ENCODE data around the gene CD8B.

CD8B gene

GRCh38 chr2:86782748-86783147 lies 78.9 kb downstream of the CD8B start:
- TF ChIP-seq MAX (IDR thresholded peaks at IDR 0.05), result no peak
- TF ChIP-seq RAD21 (IDR thresholded peaks at IDR 0.05; ENCODE audit: low read depth), result no peak
- no peak for TF ChIP-seq TCF12 (IDR thresholded peaks at IDR 0.05; ENCODE audit: low read depth)

- no peak for TF ChIP-seq EP300 (IDR thresholded peaks at IDR 0.05; ENCODE audit: borderline replicate concordance)
- TF ChIP-seq CREB1 (IDR thresholded peaks at IDR 0.05; ENCODE audit: low read depth), result no peak
- TF ChIP-seq TCF12 (IDR thresholded peaks at IDR 0.05; ENCODE audit: low read depth), result no peak
- TF ChIP-seq MAX (IDR thresholded peaks at IDR 0.05), result no peak
- no peak for TF ChIP-seq EGR1 (IDR thresholded peaks at IDR 0.05)
- TF ChIP-seq FOXM1 (IDR thresholded peaks at IDR 0.05; ENCODE audit: borderline replicate concordance, low read depth), result no peak
Observed at GRCh38 chr2:86781363-86781762, 80.3 kb downstream of the CD8B start.

GRCh38 chr2:86779971-86780370 lies 81.7 kb downstream of the CD8B start:
- no peak for TF ChIP-seq NFIC (IDR thresholded peaks at IDR 0.05)
- TF ChIP-seq CEBPB (IDR thresholded peaks at IDR 0.05), result no peak
- TF ChIP-seq EGR1 (IDR thresholded peaks at IDR 0.05), result no peak
- no peak for TF ChIP-seq TEAD4 (IDR thresholded peaks at IDR 0.05)
- TF ChIP-seq MAX (IDR thresholded peaks at IDR 0.05), result no peak

GRCh38 chr2:86778957-86779356 lies 82.7 kb downstream of the CD8B start:
- TF ChIP-seq CEBPB (IDR thresholded peaks at IDR 0.05), result no peak
- TF ChIP-seq YY1 (IDR thresholded peaks at IDR 0.05; ENCODE audit: low read depth), result no peak
- TF ChIP-seq CREB1 (IDR thresholded peaks at IDR 0.05; ENCODE audit: low read depth), result no peak
- no peak for TF ChIP-seq RAD21 (IDR thresholded peaks at IDR 0.05; ENCODE audit: low read depth)
- no peak for TF ChIP-seq TCF12 (IDR thresholded peaks at IDR 0.05; ENCODE audit: low read depth)
- TF ChIP-seq EP300 (IDR thresholded peaks at IDR 0.05; ENCODE audit: borderline replicate concordance), result no peak
- TF ChIP-seq TEAD4 (IDR thresholded peaks at IDR 0.05), result no peak
- no peak for TF ChIP-seq REST (IDR thresholded peaks at IDR 0.05; ENCODE audit: low read depth)
- no peak for TF ChIP-seq EGR1 (IDR thresholded peaks at IDR 0.05)
- TF ChIP-seq FOXM1 (IDR thresholded peaks at IDR 0.05; ENCODE audit: borderline replicate concordance, low read depth), result no peak
- TF ChIP-seq NFIC (IDR thresholded peaks at IDR 0.05), result no peak
- no peak for TF ChIP-seq ZBTB7A (IDR thresholded peaks at IDR 0.05; ENCODE audit: low read depth)

- TF ChIP-seq EGR1 (IDR thresholded peaks at IDR 0.05) (no peak), CREB1 (IDR thresholded peaks at IDR 0.05; ENCODE audit: low read depth) (no peak), TAF1 (IDR thresholded peaks at IDR 0.05; ENCODE audit: low read depth) (no peak), CEBPB (IDR thresholded peaks at IDR 0.05) (no peak), MAX (IDR thresholded peaks at IDR 0.05) (no peak), NFIC (IDR thresholded peaks at IDR 0.05) (no peak), EP300 (IDR thresholded peaks at IDR 0.05; ENCODE audit: borderline replicate concordance) (no peak), RAD21 (IDR thresholded peaks at IDR 0.05; ENCODE audit: low read depth) (no peak), TEAD4 (IDR thresholded peaks at IDR 0.05) (no peak), REST (IDR thresholded peaks at IDR 0.05; ENCODE audit: low read depth) (no peak), TCF12 (IDR thresholded peaks at IDR 0.05; ENCODE audit: low read depth) (no peak), YY1 (IDR thresholded peaks at IDR 0.05; ENCODE audit: low read depth) (no peak), FOXM1 (IDR thresholded peaks at IDR 0.05; ENCODE audit: borderline replicate concordance, low read depth) (no peak)
Observed at GRCh38 chr2:86776532-86776931, 85.2 kb downstream of the CD8B start.

- no peak for TF ChIP-seq NFIC (IDR thresholded peaks at IDR 0.05)
- TF ChIP-seq CEBPB (IDR thresholded peaks at IDR 0.05), result no peak
- no peak for TF ChIP-seq CREB1 (IDR thresholded peaks at IDR 0.05; ENCODE audit: low read depth)
- no peak for TF ChIP-seq EGR1 (IDR thresholded peaks at IDR 0.05)
- no peak for TF ChIP-seq TEAD4 (IDR thresholded peaks at IDR 0.05)
- TF ChIP-seq YY1 (IDR thresholded peaks at IDR 0.05; ENCODE audit: low read depth), result no peak
- TF ChIP-seq RAD21 (IDR thresholded peaks at IDR 0.05; ENCODE audit: low read depth), result no peak
- no peak for TF ChIP-seq EP300 (IDR thresholded peaks at IDR 0.05; ENCODE audit: borderline replicate concordance)
- TF ChIP-seq FOXM1 (IDR thresholded peaks at IDR 0.05; ENCODE audit: borderline replicate concordance, low read depth), result no peak
- no peak for TF ChIP-seq TAF1 (IDR thresholded peaks at IDR 0.05; ENCODE audit: low read depth)
- TF ChIP-seq MAX (IDR thresholded peaks at IDR 0.05), result no peak
- TF ChIP-seq ZBTB7A (IDR thresholded peaks at IDR 0.05; ENCODE audit: low read depth), result no peak
- TF ChIP-seq TCF12 (IDR thresholded peaks at IDR 0.05; ENCODE audit: low read depth), result no peak
- no peak for TF ChIP-seq USF1 (IDR thresholded peaks at IDR 0.05)
- no peak for TF ChIP-seq REST (IDR thresholded peaks at IDR 0.05; ENCODE audit: low read depth)
Observed at GRCh38 chr2:86775338-86775737, 86.3 kb downstream of the CD8B start.
